ENCODE measurements around the gene SSR1. TPM values are rescaled to one million over a fixed set of nuclear protein-coding genes. Genes with fewer than 3 reads are reported as not detected.

SSR1 gene
- total RNA-seq, 1 donor from 2014 or later = 41.9 TPM

DNA sequence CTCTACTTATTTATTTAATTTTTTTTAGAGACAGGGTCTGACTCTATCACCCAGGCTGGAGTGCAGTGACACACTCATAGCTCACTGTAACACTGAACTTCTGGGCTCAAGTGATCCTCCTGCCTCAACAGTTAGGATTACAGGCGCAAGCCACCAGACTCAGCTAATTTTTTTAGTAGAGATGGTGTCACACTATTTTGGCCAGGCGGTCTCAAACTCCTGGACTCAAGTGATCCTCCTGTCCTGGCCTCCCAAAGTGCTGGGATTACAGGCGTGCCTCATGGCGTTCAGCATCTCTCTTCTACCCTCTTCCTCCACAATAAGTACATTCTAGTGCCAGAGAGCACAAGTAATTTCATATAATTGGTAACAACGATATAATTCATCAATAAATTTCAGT is 5.5 kb downstream of the SSR1 start:
- DNase-seq (ENCODE audit: low read depth) = no peak
- no peak overlapping the region for H3K4me3 ChIP-seq (ENCODE audit: low read depth, low read length)
- no peak for TF ChIP-seq CTCF (conservative IDR thresholded peaks at IDR 0.05; ENCODE audit: low read depth, low read length)

- TF ChIP-seq CTCF (conservative IDR thresholded peaks at IDR 0.05; ENCODE audit: low read depth, low read length) = no peak
- no peak overlapping the region for H3K4me3 ChIP-seq (ENCODE audit: low read depth, low read length)
- no peak for DNase-seq (ENCODE audit: low read depth)
Measured at GRCh38 chr6:7304821-7305220, 8.2 kb downstream of the SSR1 start.

DNA sequence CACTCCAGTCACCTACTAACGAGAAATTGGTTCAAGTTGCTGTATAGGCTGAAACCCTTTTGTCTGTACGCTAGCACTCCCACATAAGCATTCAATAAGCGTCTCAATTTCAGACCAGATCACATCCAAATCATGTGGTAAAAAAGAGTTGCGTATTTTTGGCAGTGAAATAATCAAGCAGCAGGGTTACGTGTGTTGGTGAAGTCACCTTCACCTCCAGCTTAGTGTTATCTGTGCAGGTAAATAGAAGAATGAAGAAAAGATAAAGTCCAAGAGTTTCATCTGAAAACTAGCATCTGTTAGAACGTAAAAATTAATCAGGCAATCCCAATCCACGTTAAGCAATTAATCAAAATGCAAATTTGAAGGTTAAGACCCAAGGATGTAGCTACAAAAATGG is 11.3 kb downstream of the SSR1 start:
- DNase-seq (ENCODE audit: low read depth) = no peak
- no peak for TF ChIP-seq CTCF (conservative IDR thresholded peaks at IDR 0.05; ENCODE audit: low read depth, low read length)
- no peak overlapping the region for H3K4me3 ChIP-seq (ENCODE audit: low read depth, low read length)

DNA sequence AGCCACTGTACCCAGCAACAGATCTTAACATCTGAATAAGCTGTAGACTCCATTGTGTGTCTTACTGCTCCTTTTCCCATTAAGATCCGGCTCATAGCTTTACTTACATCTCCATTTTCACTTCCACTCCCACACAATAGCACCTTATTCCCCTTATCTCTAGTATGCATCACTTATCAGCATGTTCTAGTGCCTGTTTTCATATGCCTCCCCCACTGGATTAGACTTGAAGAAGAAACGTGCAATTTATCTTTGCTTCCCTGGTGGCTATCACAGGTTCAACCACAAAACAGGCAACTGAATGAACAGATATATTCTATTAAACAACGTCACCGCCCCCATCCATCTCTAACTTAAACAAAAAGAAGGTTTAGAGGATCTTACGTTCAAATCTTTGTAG is 12.1 kb downstream of the SSR1 start:
- no peak for DNase-seq (ENCODE audit: low read depth)
- no peak overlapping the region for H3K4me3 ChIP-seq (ENCODE audit: low read depth, low read length)
- TF ChIP-seq CTCF (conservative IDR thresholded peaks at IDR 0.05; ENCODE audit: low read depth, low read length) = no peak

- TF ChIP-seq CTCF (conservative IDR thresholded peaks at IDR 0.05; ENCODE audit: low read depth, low read length) = no peak
- no peak overlapping the region for H3K4me3 ChIP-seq (ENCODE audit: low read depth, low read length)
- no peak for DNase-seq (ENCODE audit: low read depth)
Measured at GRCh38 chr6:7298113-7298512, 14.9 kb downstream of the SSR1 start.

DNA sequence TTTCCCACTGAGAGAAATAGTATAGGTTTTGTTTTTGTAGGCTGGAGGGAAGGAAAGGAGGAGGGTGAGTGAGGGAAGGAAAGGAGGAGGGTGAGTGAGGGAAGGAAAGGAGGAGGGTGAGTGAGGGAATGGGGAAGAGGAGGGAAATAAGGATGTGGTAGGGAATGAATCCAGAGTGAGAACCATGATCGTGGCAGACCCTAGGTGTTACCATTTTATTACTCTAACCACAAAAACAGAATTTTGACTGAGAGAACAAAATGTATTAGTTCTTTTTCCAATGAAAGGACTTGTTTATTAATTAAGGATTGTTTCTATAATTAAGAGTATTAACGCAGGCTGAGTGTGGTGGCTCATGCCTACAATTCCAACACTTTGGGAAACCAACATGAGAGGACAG is 16.4 kb downstream of the SSR1 start:
- H3K4me3 ChIP-seq (ENCODE audit: low read depth, low read length) = no peak overlapping the region
- DNase-seq (ENCODE audit: low read depth) = no peak
- no peak for TF ChIP-seq CTCF (conservative IDR thresholded peaks at IDR 0.05; ENCODE audit: low read depth, low read length)

GRCh38 chr6:7295916-7296315 is 17.1 kb downstream of the SSR1 start:
- TF ChIP-seq CTCF (conservative IDR thresholded peaks at IDR 0.05; ENCODE audit: low read depth, low read length) = no peak
- no peak for DNase-seq (ENCODE audit: low read depth)
- H3K4me3 ChIP-seq (ENCODE audit: low read depth, low read length) = no peak overlapping the region
